HEK293 (cell line): ENCODE measurements around the gene RASA3.

Experiments
- CTCF ChIA-PET: fragments of 350-600 bp; formaldehyde crosslinking; extraction: SDS; loops from one replicate; lab custom pipeline; 2021; ENCODE audit warnings: antibody characterized with exemption; lab: Yijun Ruan, JAX
- POLR2A ChIA-PET: fragments of 300-600 bp; formaldehyde crosslinking; extraction: SDS; loops from one replicate; lab custom pipeline; 2020; ENCODE audit warnings: antibody characterized with exemption, inconsistent platforms; lab: Yijun Ruan, JAX
- H3K27ac ChIP-seq: fragments of 200-500 bp; sonication (Bioruptor generic); 2 replicates; pipeline ENCODE4 v1.5.1; 2014; ENCODE audit warnings: low read depth, low read length, control low read depth, inconsistent platforms; ENCODE audit errors: extremely low read depth
- H3K36me3 ChIP-seq, 2 experiments: fragments of 200-500 bp in 1 of 2; sonication (Bioruptor generic) in 1 of 2; 1 replicate in 1 of 2; 2 replicates in 1 of 2; pipeline ENCODE4 v1.5.1; 2014 to 2017; ENCODE audit warnings: inconsistent platforms in 2 of 2, low read length in 2 of 2; ENCODE audit not compliant: control insufficient read depth in 2 of 2, insufficient read depth in 1 of 2
- H3K4me1 ChIP-seq: fragments of 200-500 bp; sonication (Bioruptor generic); 2 replicates; pipeline ENCODE4 v1.5.1; 2014; ENCODE audit warnings: mild to moderate bottlenecking, low read length, inconsistent platforms; ENCODE audit not compliant: control insufficient read depth, insufficient read depth
- H3K4me3 ChIP-seq: 2 replicates; pipeline ENCODE4 v1.5.1; 2011; ENCODE audit warnings: low read depth, mild to moderate bottlenecking, control low read depth, low read length, moderate library complexity
- H3K9me3 ChIP-seq: fragments of 200-500 bp; sonication (Bioruptor generic); 2 replicates; pipeline ENCODE4 v1.5.1; 2014; ENCODE audit warnings: low read depth, low read length, inconsistent platforms; ENCODE audit not compliant: control insufficient read depth, insufficient read depth
- GLIS1 ChIP-seq: fragments of 450-650 bp; formaldehyde crosslinking; IDR thresholded peaks from 2 replicates; pipeline ENCODE4 v1.5.1; 2016; ENCODE audit warnings: missing biosample characterization, missing genetic modification characterization
- GLIS2 ChIP-seq: fragments of 450-650 bp; formaldehyde crosslinking; IDR thresholded peaks from 2 replicates; pipeline ENCODE4 v1.5.1; 2016; ENCODE audit warnings: missing biosample characterization, missing genetic modification characterization
- IKZF3 ChIP-seq: fragments of 450-650 bp; IDR thresholded peaks from 2 replicates; pipeline ENCODE4 v1.5.0; 2018; ENCODE audit warnings: missing biosample characterization, mild to moderate bottlenecking, missing genetic modification characterization, moderate library complexity
- PRDM1 ChIP-seq: fragments of 450-650 bp; formaldehyde crosslinking; IDR thresholded peaks from 2 replicates; pipeline ENCODE4; 2016; ENCODE audit warnings: missing biosample characterization, missing genetic modification characterization
- SETDB1 ChIP-seq: IDR thresholded peaks from one replicate; pipeline ENCODE4 v1.6.1; 2017; ENCODE audit warnings: mild to moderate bottlenecking, low read length, moderate library complexity, mixed read lengths; ENCODE audit not compliant: insufficient read length
- TCF7L2 ChIP-seq: IDR thresholded peaks from 2 replicates; pipeline ENCODE4 v1.6.1; 2011; ENCODE audit warnings: low read depth, mild to moderate bottlenecking, inconsistent platforms, low read length, moderate library complexity, borderline replicate concordance
- YY1 ChIP-seq: fragments of 450-650 bp; formaldehyde crosslinking; IDR thresholded peaks from 2 replicates; pipeline ENCODE4 v1.5.1; 2018; ENCODE audit warnings: missing biosample characterization, missing genetic modification characterization
- ZBTB7A ChIP-seq: fragments of 450-650 bp; formaldehyde crosslinking; IDR thresholded peaks from 2 replicates; pipeline ENCODE4 v1.5.1; 2016; ENCODE audit warnings: low read depth, missing biosample characterization, missing genetic modification characterization
- ZFP37 ChIP-seq: fragments of 450-650 bp; formaldehyde crosslinking; IDR thresholded peaks from 2 replicates; pipeline ENCODE4 v1.5.1; 2016; ENCODE audit warnings: missing biosample characterization, missing genetic modification characterization
- ZNF10 ChIP-seq: fragments of 450-650 bp; formaldehyde crosslinking; IDR thresholded peaks from 2 replicates; pipeline ENCODE4 v1.5.1; 2017; ENCODE audit warnings: missing biosample characterization, missing genetic modification characterization
- ZNF138 ChIP-seq: fragments of 450-650 bp; formaldehyde crosslinking; IDR thresholded peaks from 2 replicates; pipeline ENCODE4 v1.5.1; 2016; ENCODE audit warnings: missing biosample characterization, missing genetic modification characterization, borderline replicate concordance
- ZNF140 ChIP-seq: fragments of 450-650 bp; formaldehyde crosslinking; IDR thresholded peaks from 2 replicates; pipeline ENCODE4 v1.5.1; 2016; ENCODE audit warnings: missing biosample characterization, missing genetic modification characterization
- ZNF223 ChIP-seq: fragments of 450-650 bp; formaldehyde crosslinking; IDR thresholded peaks from 2 replicates; pipeline ENCODE4 v1.5.1; 2016; ENCODE audit warnings: missing biosample characterization, missing genetic modification characterization
- ZNF324 ChIP-seq: fragments of 450-650 bp; formaldehyde crosslinking; IDR thresholded peaks from 2 replicates; pipeline ENCODE4 v1.5.1; 2016; ENCODE audit warnings: missing biosample characterization, missing genetic modification characterization
- ZNF341 ChIP-seq: fragments of 450-650 bp; formaldehyde crosslinking; IDR thresholded peaks from 2 replicates; pipeline ENCODE4; 2016; ENCODE audit warnings: low read depth, missing biosample characterization, missing genetic modification characterization
- ZNF549 ChIP-seq: fragments of 450-650 bp; IDR thresholded peaks from 2 replicates; pipeline ENCODE4 v1.5.1; 2018; ENCODE audit warnings: missing biosample characterization, missing genetic modification characterization, mild to moderate bottlenecking, inconsistent platforms, moderate library complexity
- ZNF555 ChIP-seq: fragments of 450-650 bp; formaldehyde crosslinking; conservative IDR thresholded peaks from 2 replicates; pipeline ENCODE4 v1.5.1; 2017; ENCODE audit warnings: missing biosample characterization, mild to moderate bottlenecking, missing genetic modification characterization, inconsistent platforms
- ZNF830 ChIP-seq: fragments of 450-650 bp; IDR thresholded peaks from 2 replicates; pipeline ENCODE4 v1.5.0; 2018; ENCODE audit warnings: missing biosample characterization, missing genetic modification characterization, low read depth, mild to moderate bottlenecking, moderate library complexity
- TF ChIP-seq, protein P1 (sequence below): fragments of 450-650 bp; formaldehyde crosslinking; IDR thresholded peaks from 2 replicates; pipeline ENCODE4 v1.5.1; 2016; ENCODE audit warnings: missing biosample characterization, missing genetic modification characterization
- TF ChIP-seq, protein P2 (sequence below): fragments of 450-650 bp; formaldehyde crosslinking; IDR thresholded peaks from 2 replicates; pipeline ENCODE4 v1.5.1; 2017; ENCODE audit warnings: missing biosample characterization, mild to moderate bottlenecking, missing genetic modification characterization, moderate library complexity

RASA3 gene

DNA sequence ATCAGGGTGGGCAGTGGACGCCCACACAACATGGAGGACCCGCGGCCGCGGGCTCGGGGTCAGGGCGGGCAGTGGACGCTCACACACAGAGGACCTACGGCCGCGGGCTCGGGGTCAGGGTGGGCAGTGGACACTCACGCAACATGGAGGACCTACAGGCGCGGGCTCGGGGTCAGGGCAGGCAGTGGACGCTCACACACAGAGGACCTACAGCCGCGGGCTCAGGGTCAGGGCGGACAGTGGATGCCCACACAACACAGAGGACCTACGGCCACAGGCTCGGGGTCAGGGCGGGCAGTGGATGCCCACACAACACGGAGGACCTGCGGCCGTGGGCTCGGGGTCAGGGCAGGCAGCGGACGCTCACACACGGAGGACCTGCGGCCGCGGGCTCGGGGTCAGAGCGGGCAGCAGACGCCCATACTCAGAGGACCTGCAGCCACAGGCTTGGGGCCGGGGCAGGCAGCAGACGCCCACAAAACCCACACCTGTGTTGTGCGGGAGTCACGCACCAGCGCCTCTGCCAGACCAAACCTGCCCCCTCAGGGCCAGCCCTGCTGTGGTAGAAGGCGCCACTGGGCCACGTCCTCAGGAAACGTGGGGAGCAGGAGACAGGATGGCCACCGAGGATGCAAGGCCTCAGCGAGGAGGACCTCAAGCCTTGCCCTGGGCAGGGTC is 131.0 kb downstream of the RASA3 start:
- ChIA-PET POLR2A (no interaction called here), CTCF (no interaction called here)
- H3K27ac ChIP-seq: no peak overlapping the region
- TF ChIP-seq, protein P1, sequence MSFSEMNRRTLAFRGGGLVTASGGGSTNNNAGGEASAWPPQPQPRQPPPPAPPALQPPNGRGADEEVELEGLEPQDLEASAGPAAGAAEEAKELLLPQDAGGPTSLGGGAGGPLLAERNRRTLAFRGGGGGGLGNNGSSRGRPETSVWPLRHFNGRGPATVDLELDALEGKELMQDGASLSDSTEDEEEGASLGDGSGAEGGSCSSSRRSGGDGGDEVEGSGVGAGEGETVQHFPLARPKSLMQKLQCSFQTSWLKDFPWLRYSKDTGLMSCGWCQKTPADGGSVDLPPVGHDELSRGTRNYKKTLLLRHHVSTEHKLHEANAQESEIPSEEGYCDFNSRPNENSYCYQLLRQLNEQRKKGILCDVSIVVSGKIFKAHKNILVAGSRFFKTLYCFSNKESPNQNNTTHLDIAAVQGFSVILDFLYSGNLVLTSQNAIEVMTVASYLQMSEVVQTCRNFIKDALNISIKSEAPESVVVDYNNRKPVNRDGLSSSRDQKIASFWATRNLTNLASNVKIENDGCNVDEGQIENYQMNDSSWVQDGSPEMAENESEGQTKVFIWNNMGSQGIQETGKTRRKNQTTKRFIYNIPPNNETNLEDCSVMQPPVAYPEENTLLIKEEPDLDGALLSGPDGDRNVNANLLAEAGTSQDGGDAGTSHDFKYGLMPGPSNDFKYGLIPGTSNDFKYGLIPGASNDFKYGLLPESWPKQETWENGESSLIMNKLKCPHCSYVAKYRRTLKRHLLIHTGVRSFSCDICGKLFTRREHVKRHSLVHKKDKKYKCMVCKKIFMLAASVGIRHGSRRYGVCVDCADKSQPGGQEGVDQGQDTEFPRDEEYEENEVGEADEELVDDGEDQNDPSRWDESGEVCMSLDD: no peak
- TF ChIP-seq ZNF223 (tag by site-specific recombination) (no peak), ZNF549 (tag by site-specific recombination) (no peak), ZNF10 (no peak), IKZF3 (no peak), SETDB1 (no peak), ZNF830 (tag by site-specific recombination) (no peak), ZNF555 (no peak), TCF7L2 (no peak), ZNF341 (tag by site-specific recombination) (no peak), ZNF140 (no peak), GLIS2 (tag by site-specific recombination) (no peak), PRDM1 (tag by site-specific recombination) (no peak), YY1 (tag by site-specific recombination) (no peak), ZNF138 (tag by site-specific recombination) (no peak), ZFP37 (tag by site-specific recombination) (no peak)
- TF ChIP-seq, protein P2, sequence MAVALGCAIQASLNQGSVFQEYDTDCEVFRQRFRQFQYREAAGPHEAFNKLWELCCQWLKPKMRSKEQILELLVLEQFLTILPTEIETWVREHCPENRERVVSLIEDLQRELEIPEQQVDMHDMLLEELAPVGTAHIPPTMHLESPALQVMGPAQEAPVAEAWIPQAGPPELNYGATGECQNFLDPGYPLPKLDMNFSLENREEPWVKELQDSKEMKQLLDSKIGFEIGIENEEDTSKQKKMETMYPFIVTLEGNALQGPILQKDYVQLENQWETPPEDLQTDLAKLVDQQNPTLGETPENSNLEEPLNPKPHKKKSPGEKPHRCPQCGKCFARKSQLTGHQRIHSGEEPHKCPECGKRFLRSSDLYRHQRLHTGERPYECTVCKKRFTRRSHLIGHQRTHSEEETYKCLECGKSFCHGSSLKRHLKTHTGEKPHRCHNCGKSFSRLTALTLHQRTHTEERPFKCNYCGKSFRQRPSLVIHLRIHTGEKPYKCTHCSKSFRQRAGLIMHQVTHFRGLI: no peak
- H3K36me3 ChIP-seq: no peaks in the 10 kb centered on the region
- H3K4me1 ChIP-seq: no peaks in the 10 kb centered on the region
- no peak overlapping the region for H3K4me3 ChIP-seq
- no peaks in the 10 kb centered on the region for H3K9me3 ChIP-seq

DNA sequence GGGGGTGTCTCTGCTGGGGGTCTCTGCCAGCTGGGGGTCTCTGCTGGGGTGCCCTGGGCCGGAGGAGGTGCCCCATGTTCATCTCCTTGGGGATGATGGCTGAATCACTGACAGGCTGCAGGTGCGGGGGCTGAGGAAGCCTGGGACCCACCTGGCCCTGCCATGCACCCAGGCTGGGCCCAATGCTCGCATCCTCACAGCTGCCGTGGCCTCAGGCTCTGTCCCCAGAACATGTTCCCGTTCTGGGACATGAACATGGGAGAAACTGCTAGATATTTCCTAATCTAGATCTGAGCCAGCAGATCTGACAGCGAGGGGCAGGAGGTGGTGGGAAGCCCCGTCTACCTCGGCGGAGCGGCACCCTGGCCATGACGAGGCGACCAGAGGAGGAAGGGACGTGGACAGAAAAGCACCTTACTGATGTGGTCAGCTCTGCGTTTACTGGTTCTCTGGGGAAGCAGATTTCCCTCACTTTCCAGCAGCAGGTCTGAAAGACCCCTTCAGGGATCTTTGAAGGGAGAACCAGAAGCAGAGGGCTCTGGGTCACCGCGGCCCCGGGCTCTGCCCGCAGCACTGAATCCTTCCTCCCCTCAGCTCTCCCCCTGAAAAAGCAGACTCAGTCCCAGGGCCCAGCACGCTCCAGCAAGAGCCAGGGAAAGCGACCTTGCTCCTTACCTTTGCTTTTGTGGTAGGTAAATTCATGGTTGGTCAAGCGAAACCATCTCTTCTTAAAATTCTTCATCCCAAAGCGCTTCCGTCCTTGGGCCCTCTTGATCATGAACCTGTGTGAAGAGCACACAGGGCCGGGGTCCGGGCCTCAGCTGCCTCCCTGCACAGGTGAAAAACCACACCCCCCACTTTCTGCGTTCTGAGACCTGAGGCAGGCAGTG is 132.0 kb downstream of the RASA3 start:
- ChIA-PET POLR2A (no interaction called here), CTCF (no interaction called here)
- H3K4me1 ChIP-seq: no peaks in the 10 kb centered on the region
- no peak overlapping the region for H3K4me3 ChIP-seq
- peak; percentile 37; the same call in 1 of the 2 replicates for TF ChIP-seq GLIS2 (tag by site-specific recombination)
- TF ChIP-seq ZBTB7A (tag by site-specific recombination): peak; percentile 61; the same call in 1 of the 2 replicates
- peak; percentile 92 for TF ChIP-seq GLIS1
- no peak for TF ChIP-seq ZNF324 (tag by site-specific recombination)
- no peaks in the 10 kb centered on the region for H3K36me3 ChIP-seq
- no peaks in the 10 kb centered on the region for H3K9me3 ChIP-seq
- H3K27ac ChIP-seq: no peak overlapping the region
